ENCODE results near the gene PLCB3.

PLCB3 gene

GRCh38 chr11:64209563-64209843 lies 41.8 kb upstream of the PLCB3 start:
- TF ChIP-seq CTCF (IDR thresholded peaks at IDR 0.05; ENCODE audit: low read depth, low read length), result no peak
- H3K36me3 ChIP-seq, result peaks cover 33% of the 10 kb centered on the region
- H3K4me3 ChIP-seq (ENCODE audit: low read depth, low read length), result no peak overlapping the region
- no peaks in the 10 kb centered on the region for H3K9me3 ChIP-seq (ENCODE audit: severe bottlenecking)
- no peak for DNase-seq
- H3K27ac ChIP-seq, result no peak overlapping the region
- no peaks in the 10 kb centered on the region for H3K27me3 ChIP-seq (ENCODE audit: insufficient read depth, low read depth, severe bottlenecking)

GRCh38 chr11:64210301-64211020 lies 40.9 kb upstream of the PLCB3 start:
- H3K27ac ChIP-seq, result no peak overlapping the region
- no peak for TF ChIP-seq CTCF (IDR thresholded peaks at IDR 0.05; ENCODE audit: low read depth, low read length)

DNA sequence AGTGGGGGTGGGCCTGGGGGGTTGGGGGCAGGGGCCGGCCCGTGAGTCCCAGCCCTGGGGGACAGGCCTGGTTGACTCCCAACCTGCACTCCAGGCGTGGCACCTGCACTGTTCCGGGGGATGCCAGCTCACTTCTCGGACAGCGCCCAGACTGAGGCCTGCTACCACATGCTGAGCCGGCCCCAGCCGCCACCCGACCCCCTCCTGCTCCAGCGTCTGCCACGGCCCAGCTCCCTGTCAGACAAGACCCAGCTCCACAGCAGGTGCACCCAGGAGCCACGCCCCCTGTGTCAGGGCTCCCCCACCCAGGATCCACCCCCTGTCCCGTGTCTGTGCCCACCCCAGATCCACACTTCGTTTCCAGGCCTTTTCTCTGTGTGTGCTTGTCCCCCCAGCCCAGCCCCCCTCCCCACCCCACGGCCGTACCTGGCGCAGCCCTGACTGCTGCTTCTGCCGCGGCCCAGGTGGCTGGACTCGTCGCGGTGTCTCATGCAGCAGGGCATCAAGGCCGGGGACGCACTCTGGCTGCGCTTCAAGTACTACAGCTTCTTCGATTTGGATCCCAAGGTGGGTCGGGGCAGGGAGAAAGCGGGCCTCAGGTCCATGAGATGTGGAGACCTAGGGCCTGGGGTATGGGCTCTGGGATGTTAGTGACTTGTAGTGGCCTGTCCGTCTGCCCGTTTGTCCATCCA lies 40.0 kb upstream of the PLCB3 start:
- Histone ChIP-seq H3K9me3 (ENCODE audit: severe bottlenecking) (no peaks in the 10 kb centered on the region), H3K27ac (no peak overlapping the region), H3K4me3 (ENCODE audit: low read depth, low read length) (no peak overlapping the region), H3K36me3 (peaks cover 15% of the 10 kb centered on the region), H3K27me3 (ENCODE audit: insufficient read depth, low read depth, severe bottlenecking) (no peaks in the 10 kb centered on the region)
- no peak for TF ChIP-seq CTCF (IDR thresholded peaks at IDR 0.05; ENCODE audit: low read depth, low read length)
- DNase-seq, result no peak

More at GRCh38 chr11:64210301-64211020, 40.9 kb upstream of the PLCB3 start:
- no peaks in the 10 kb centered on the region for H3K27me3 ChIP-seq (ENCODE audit: insufficient read depth, low read depth, severe bottlenecking)
- DNase-seq, result no peak
- H3K9me3 ChIP-seq (ENCODE audit: severe bottlenecking), result no peaks in the 10 kb centered on the region
- H3K36me3 ChIP-seq, result peaks cover 24% of the 10 kb centered on the region
- no peak overlapping the region for H3K4me3 ChIP-seq (ENCODE audit: low read depth, low read length)

DNA sequence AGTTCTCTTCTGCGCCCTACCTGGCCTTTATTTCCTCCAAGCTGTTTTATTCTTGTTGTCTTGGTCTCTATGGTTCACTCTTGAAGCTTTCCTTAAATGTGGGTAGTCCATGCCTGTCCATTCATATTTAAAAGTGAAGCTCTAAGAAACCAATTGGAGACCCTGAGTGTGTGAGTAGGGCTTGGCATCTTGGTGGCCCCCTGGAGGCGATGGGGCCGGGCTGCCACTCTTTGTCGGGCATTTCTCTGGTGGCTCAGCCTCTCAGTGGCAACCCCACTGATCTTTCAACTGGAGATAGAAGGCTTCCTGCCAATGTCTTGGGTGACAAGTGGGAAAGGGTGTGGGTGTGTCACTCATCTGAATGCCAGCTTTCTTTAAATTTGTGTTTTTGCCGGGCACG lies 34.5 kb upstream of the PLCB3 start:
- no peak for DNase-seq
- Histone ChIP-seq H3K27me3 (ENCODE audit: insufficient read depth, low read depth, severe bottlenecking) (no peaks in the 10 kb centered on the region), H3K9me3 (ENCODE audit: severe bottlenecking) (no peaks in the 10 kb centered on the region), H3K27ac (no peak overlapping the region), H3K36me3 (no peaks in the 10 kb centered on the region), H3K4me3 (ENCODE audit: low read depth, low read length) (no peak overlapping the region)
- no peak for TF ChIP-seq CTCF (IDR thresholded peaks at IDR 0.05; ENCODE audit: low read depth, low read length)

DNA sequence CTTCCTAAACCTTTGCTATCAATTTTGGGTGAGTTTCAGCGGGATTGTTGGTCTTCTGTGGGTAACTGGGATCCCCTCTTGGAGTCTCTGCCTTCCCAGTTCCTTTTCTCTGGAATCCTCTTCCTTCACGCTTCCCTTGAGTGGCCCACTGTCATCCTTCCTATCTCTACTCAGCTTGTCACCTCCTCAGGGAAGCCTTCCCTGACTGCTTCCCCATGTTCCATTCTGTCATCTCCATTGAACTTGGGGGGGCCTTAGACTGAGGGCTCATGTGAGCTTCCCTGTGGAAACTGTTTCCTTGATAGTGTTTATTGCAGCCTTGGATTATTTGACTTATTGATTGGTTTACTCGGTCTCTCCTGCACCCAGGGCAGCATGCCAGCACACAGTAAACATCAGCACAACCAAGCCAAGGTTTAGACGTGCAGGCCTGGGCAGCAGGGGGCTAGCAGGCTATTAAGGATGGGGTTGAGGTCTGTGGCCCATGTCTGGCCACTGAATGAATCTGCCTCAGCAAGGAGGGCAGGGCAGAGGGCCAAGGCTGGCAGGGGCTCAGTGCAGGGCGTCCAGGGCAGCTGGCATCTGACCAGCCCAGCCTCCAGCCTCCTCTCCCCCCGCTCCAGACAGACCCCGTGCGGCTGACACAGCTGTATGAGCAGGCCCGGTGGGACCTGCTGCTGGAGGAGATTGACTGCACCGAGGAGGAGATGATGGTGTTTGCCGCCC lies 32.5 kb upstream of the PLCB3 start:
- no peaks in the 10 kb centered on the region for H3K9me3 ChIP-seq (ENCODE audit: severe bottlenecking)

More for the DNA sequence above, 32.5 kb upstream of the PLCB3 start:
- no peaks in the 10 kb centered on the region for H3K27me3 ChIP-seq (ENCODE audit: insufficient read depth, low read depth, severe bottlenecking)
- no peak overlapping the region for H3K4me3 ChIP-seq (ENCODE audit: low read depth, low read length)
- H3K27ac ChIP-seq, result no peak overlapping the region
- no peak for DNase-seq
- no peaks in the 10 kb centered on the region; the same call in 1 of the 2 replicates for H3K36me3 ChIP-seq
- TF ChIP-seq CTCF (IDR thresholded peaks at IDR 0.05; ENCODE audit: low read depth, low read length), result no peak
